ENCODE measurements around the gene JPH3. TPM values are rescaled to one million over a fixed set of nuclear protein-coding genes. Genes with fewer than 3 reads are reported as not detected.

Gene JPH3
- total and polyA plus RNA-seq, 7 donors = under 0.01 to 1.4 (median 0.73) TPM; not detected in 1

DNA sequence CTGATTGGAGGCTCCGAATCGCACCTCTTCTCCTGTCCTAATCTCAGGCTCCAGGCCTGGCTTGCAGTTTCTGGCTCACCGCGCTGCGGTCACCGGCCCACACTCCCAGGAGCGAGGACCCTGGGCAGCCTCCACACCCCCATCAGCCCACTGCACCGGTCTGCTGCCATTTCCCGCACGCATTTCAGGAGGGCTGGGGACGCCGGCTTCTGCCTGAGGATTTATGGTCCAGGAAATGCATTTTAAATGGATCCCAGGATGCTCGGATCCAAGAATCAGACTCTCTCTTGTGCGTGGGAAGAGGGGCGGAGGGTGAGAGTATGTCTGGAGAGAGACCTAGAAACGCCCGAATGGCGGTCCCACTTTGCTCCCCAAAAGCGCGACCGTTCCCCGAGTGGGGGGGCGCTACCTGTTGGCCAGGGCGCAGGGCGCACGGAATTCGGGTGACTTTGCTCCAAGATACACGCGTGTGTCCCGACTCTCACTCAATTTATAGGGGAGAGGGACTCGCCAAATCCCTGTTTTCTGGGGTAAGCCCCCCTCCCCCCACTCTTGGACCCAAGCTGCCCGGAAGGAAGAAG is 817 bp upstream of the JPH3 start:
- no peak overlapping the region for H3K27ac ChIP-seq
- DNase-seq = no peak
- intact Hi-C loops (cut with DNase I) = no loop called here
- peaks cover 0 to 2% (median 0%) of the 10 kb centered on the region in 4 donors for H3K9me3 ChIP-seq
- H3K4me1 ChIP-seq = peaks cover 0 to 13% (median 6%) of the 10 kb centered on the region in 4 donors
- H3K4me3 ChIP-seq = no peak overlapping the region
- H3K36me3 ChIP-seq = no peaks in the 10 kb centered on the region
- TF ChIP-seq POLR2A (IDR thresholded peaks at IDR 0.05) = no peak
- no peak for TF ChIP-seq EP300 (IDR thresholded peaks at IDR 0.05)
- TF ChIP-seq POLR2AphosphoS5 (IDR thresholded peaks at IDR 0.05) = no peak
- no peak for TF ChIP-seq CTCF (IDR thresholded peaks at IDR 0.05)
- H3K27me3 ChIP-seq = peaks cover 25 to 79% (median 56%) of the 10 kb centered on the region in 3 donors
- WGBS, 2 donors = 5 to 9% methylated on average over 32 of the region's 32 CpGs

DNA sequence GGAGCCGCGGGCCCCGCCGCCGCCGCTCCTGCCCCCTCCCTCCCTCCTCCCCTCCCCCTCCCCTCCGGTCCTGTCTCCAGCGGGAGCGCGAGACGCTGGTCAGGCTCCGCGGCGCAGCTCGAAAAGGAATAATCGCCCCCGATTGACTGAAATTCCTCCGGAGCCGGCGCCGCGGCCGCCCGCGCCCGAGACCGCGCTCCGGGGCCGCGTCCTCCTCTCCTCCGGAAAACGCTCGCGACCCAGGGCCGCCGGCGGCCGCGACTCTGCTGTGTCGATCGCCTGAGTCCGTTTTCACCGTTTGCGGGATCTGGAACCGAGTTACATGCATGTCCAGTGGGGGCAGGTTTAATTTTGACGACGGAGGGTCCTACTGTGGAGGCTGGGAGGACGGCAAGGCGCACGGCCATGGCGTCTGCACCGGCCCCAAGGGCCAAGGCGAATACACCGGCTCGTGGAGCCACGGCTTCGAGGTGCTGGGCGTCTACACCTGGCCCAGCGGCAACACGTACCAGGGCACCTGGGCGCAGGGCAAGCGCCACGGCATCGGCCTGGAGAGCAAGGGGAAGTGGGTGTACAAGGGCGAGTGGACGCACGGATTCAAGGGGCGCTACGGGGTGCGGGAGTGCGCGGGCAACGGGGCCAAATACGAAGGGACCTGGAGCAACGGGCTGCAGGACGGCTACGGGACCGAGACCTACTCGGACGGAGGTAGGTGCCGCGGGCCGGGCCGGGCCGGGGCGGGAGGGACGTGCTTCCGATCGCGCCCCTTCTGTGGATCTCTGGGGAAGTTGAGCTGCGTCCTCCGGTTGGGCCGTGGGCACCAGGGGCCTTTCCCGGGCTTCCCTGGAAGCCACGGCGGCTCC is 744 bp downstream of the JPH3 start:
- H3K27me3 ChIP-seq = peaks cover 25 to 94% (median 56%) of the 10 kb centered on the region in 3 donors
- DNase-seq = no peak

GRCh38 chr16:87603684-87604633 is 1.7 kb downstream of the JPH3 start:
- Histone ChIP-seq H3K9me3 (peaks cover 0 to 2% (median 0%) of the 10 kb centered on the region in 4 donors), H3K27ac (no peak overlapping the region), H3K4me1 (peaks cover 0 to 13% (median 6%) of the 10 kb centered on the region in 4 donors), H3K36me3 (no peaks in the 10 kb centered on the region), H3K27me3 (peaks cover 25 to 94% (median 56%) of the 10 kb centered on the region in 3 donors), H3K4me3 (no peak overlapping the region)
- intact Hi-C loops (cut with DNase I) = no loop called here
- no peak for TF ChIP-seq CTCF (IDR thresholded peaks at IDR 0.05)
- TF ChIP-seq POLR2AphosphoS5 (IDR thresholded peaks at IDR 0.05) = no peak
- TF ChIP-seq POLR2A (IDR thresholded peaks at IDR 0.05) = no peak
- no peak for TF ChIP-seq EP300 (IDR thresholded peaks at IDR 0.05)
- DNase-seq = no peak
- 13 to 20% methylated on average over 44 of the region's 44 CpGs for WGBS, 2 donors

More for the DNA sequence above, 744 bp downstream of the JPH3 start:
- H3K4me3 ChIP-seq = peak overlapping the region in 1 of 4 donors; percentile 23
- peaks cover 0 to 13% (median 6%) of the 10 kb centered on the region in 4 donors for H3K4me1 ChIP-seq
- no peak overlapping the region for H3K27ac ChIP-seq
- TF ChIP-seq CTCF (IDR thresholded peaks at IDR 0.05) (no peak), EP300 (IDR thresholded peaks at IDR 0.05) (no peak), POLR2AphosphoS5 (IDR thresholded peaks at IDR 0.05) (no peak), POLR2A (IDR thresholded peaks at IDR 0.05) (no peak)
- no peaks in the 10 kb centered on the region for H3K36me3 ChIP-seq
- intact Hi-C loops (cut with DNase I) = no loop called here
- 2 to 7% methylated on average over 97 of the region's 97 CpGs for WGBS, 2 donors
- peaks cover 0 to 2% (median 0%) of the 10 kb centered on the region in 4 donors for H3K9me3 ChIP-seq

- H3K4me3 ChIP-seq = no peak overlapping the region
- H3K27ac ChIP-seq = no peak overlapping the region
- H3K36me3 ChIP-seq = no peaks in the 10 kb centered on the region
- H3K27me3 ChIP-seq = peaks cover 25 to 91% (median 52%) of the 10 kb centered on the region in 3 donors
- WGBS, 2 donors = 63 to 75% methylated on average over 22 of the region's 22 CpGs
- peaks cover 0 to 13% (median 6%) of the 10 kb centered on the region in 4 donors for H3K4me1 ChIP-seq
- intact Hi-C loops (cut with DNase I) = no loop called here
- DNase-seq = no peak
- TF ChIP-seq CTCF (IDR thresholded peaks at IDR 0.05) (no peak), POLR2AphosphoS5 (IDR thresholded peaks at IDR 0.05) (no peak), POLR2A (IDR thresholded peaks at IDR 0.05) (no peak), EP300 (IDR thresholded peaks at IDR 0.05) (no peak)
- H3K9me3 ChIP-seq = no peaks in the 10 kb centered on the region
These were observed 2.4 kb downstream of the JPH3 start for GRCh38 chr16:87604634-87605111.

All from sigmoid colon (tissue), 7 donors.